ENCODE measurements around the gene BCOR. TPM values are rescaled to one million over a fixed set of nuclear protein-coding genes. Genes with fewer than 3 reads are reported as not detected.
A peak's percentile ranks its signal among the peaks of the same experiment; 100 is the strongest.

BCOR gene
- total and polyA plus RNA-seq, 2 of the 13 experiments (the other 11 are each of a cell fraction or from before 2014, with no cell fraction given), result 14.3 to 15.2 TPM

GRCh38 chrX:40085102-40085551, 12.6 kb downstream of the BCOR start:
- Histone ChIP-seq H3K36me3 (replicated peaks in 1 of 2; ENCODE audit: control insufficient read depth in 1 of 2, insufficient read depth in 2 of 2, low read length in 2 of 2) (no peaks in the 10 kb centered on the region; a peak in 1 of 5 replicates), H3K4me3 (replicated peaks in 1 of 3; ENCODE audit: insufficient read depth in 1 of 3, low read depth in 2 of 3, low read length in 3 of 3) (peak overlapping the region in 1 of 3 experiments; percentile 10; a peak in 1 of 6 replicates), H3K4me2 (ENCODE audit: low read depth, low read length) (peak overlapping the region; percentile 66; the same call in 1 of the 2 replicates), H3K27ac (ENCODE audit: extremely low read length, insufficient read depth, low read length) (no peak overlapping the region), H3K4me1 (ENCODE audit: insufficient read depth, low read length) (peaks cover 90% of the 10 kb centered on the region), H3K79me2 (ENCODE audit: insufficient read depth, low read length) (peaks cover 90% of the 10 kb centered on the region), H3K9me3 (ENCODE audit: low read length) (no peaks in the 10 kb centered on the region), H2AFZ (ENCODE audit: low read length) (no peak overlapping the region), H4K20me1 (ENCODE audit: insufficient read depth, low read length) (peaks cover 48% of the 10 kb centered on the region), H3K27me3 (ENCODE audit: control insufficient read depth in 1 of 2, insufficient read depth in 2 of 2, low read length in 2 of 2) (no peaks in the 10 kb centered on the region), H3K9ac (ENCODE audit: insufficient read depth, low read depth, low read length) (no peak overlapping the region)
- FAIRE-seq (no peak), DNase-seq (ENCODE audit: low spot score) (no peak), ATAC-seq (no peak)
- POLR2A ChIA-PET, result interaction anchor here (0.8 to 1.6 kb wide), 2 partner anchors 13 to 23 kb away, joined by 3 to 5 read pairs; partner anchors contain the start of gene BCOR
- in situ Hi-C loops (cut with HindIII; ENCODE audit: extremely low pct_ligation_motif_present, low pct_unique_long_range_greater_than_20kb), result loop anchor here (10.0 kb wide), 1 partner anchor 180 kb away; no protein-coding TSS in a partner anchor
- CTCF ChIA-PET (ENCODE audit: low intra/inter-chr PET ratio, low total read pairs), result no interaction called here
- intact Hi-C loops (cut with micrococcal nuclease; ENCODE audit: unreplicated experiment), result no loop called here
- no peak for TF ChIP-seq BRF2 (CRISPR knock-in tag; IDR thresholded peaks at IDR 0.05)
- TF ChIP-seq BCL3 (CRISPR knock-in tag; IDR thresholded peaks at IDR 0.05), result no peak
- no peak for TF ChIP-seq FOXK1 (CRISPR knock-in tag; IDR thresholded peaks at IDR 0.05; ENCODE audit: borderline replicate concordance, low read depth)
- no peak for TF ChIP-seq GMEB1 (CRISPR knock-in tag; IDR thresholded peaks at IDR 0.05; ENCODE audit: borderline replicate concordance)
- no peak for TF ChIP-seq ZNF333 (CRISPR knock-in tag; IDR thresholded peaks at IDR 0.05; ENCODE audit: borderline replicate concordance)
- no peak for TF ChIP-seq RORA (CRISPR knock-in tag; IDR thresholded peaks at IDR 0.05)
- TF ChIP-seq ZNF350 (CRISPR knock-in tag; IDR thresholded peaks at IDR 0.05; ENCODE audit: borderline replicate concordance, low read depth), result no peak
- no peak for TF ChIP-seq SOX13 (IDR thresholded peaks at IDR 0.05)
- no peak for TF ChIP-seq SOX13 (CRISPR knock-in tag; conservative IDR thresholded peaks at IDR 0.05 in 1 of 2, IDR thresholded peaks at IDR 0.05 in 1 of 2)
- BruUV-seq (replicated peaks), result no TSS peak
- WGBS (ENCODE audit: low lambda C conversion rate), result 78% methylated on average over 16 of the region's 18 CpGs
